Activated T-cell treated with anti-CD3 and anti-CD28 coated beads, Interleukin-2, amount 50 U/mL, for 1 hour (primary cell): Measurements from ENCODE around the gene TNRC6A.
"Not testable (repeated sequence)": the region's sequence is repeated elsewhere in the genome, so short reads cannot be mapped to it uniquely, and the experiment has no call there.

Experiments used
- DNase-seq: peaks from one replicate; pipeline ENCODE4 v3.0.0-alpha.2; 2020

Gene TNRC6A

GRCh38 chr16:24848065-24848464 is 118.6 kb downstream of the TNRC6A start:
- no peak for DNase-seq

- no peak for DNase-seq
These were observed 120.2 kb downstream of the TNRC6A start for GRCh38 chr16:24849641-24850040.

DNA sequence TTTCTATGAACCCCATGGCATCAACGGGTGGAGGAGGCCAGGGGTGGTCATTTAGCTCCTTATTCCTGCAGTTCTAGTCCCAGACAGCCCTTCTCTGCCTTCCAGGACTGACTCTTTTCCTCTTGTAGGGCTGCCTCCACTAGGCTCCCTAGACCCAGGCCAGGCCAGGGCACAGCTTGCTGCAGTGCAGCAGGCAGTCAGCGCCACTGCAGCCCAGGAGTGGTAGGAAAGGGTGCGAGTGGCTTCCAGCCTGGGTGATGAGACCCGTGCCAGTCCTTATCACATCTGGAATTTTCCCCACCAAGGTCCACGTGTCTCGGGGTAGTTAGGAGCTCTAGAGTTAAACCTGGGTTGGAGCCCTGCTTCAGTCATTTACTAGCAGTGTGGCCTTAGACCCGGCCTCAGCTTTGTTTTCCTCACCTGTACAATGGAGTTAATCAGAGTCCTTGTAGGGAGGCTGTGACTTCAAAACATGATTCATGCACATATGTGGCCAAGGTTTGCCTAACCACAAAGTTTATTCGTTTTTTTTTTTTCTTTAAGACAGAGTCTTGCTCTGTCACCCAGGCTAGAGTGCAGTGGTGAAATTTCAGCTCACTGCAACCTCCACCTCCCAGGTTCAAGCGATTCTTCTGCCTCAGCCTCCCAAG is 121.0 kb downstream of the TNRC6A start:
- no peak for DNase-seq

- DNase-seq = no peak
These were observed 122.2 kb downstream of the TNRC6A start for GRCh38 chr16:24851700-24852099.

GRCh38 chr16:24852281-24852721 is 122.8 kb downstream of the TNRC6A start:
- DNase-seq = no peak

DNA sequence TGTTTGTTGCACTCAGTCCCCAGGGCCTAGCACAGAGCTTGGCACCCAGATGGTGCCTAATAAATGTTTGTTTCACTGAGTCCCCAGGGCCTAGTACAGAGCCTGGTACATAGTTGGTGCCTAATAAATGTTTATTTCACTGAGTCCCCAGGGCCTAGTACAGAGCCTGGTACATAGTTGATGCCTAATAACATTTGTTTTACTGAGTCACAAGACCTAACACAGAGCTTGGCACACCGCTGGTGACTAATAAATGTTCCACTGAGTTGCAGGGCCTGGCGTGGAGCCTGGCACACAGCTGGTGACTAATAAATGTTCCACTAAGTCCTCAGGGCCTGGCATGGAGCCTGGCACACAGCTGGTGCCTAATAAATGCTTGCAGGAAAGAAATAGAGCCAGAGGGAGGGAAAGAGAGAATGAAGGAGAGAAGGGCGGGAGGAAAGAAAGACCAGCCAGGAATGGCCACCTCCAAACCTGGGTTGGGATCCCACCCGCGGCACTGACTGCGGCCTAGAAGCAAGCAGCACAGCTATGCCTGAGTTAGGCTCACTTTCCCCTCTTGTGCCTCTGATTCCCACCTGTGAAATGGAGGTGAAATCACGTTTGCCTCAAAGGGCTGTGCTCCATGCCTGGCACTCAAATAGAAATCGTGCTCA is 123.8 kb downstream of the TNRC6A start:
- DNase-seq = no peak

- DNase-seq = no peak
These were observed 124.4 kb downstream of the TNRC6A start for GRCh38 chr16:24853830-24854229.

- DNase-seq = no peak
These were observed 125.2 kb downstream of the TNRC6A start for GRCh38 chr16:24854607-24855171.

DNA sequence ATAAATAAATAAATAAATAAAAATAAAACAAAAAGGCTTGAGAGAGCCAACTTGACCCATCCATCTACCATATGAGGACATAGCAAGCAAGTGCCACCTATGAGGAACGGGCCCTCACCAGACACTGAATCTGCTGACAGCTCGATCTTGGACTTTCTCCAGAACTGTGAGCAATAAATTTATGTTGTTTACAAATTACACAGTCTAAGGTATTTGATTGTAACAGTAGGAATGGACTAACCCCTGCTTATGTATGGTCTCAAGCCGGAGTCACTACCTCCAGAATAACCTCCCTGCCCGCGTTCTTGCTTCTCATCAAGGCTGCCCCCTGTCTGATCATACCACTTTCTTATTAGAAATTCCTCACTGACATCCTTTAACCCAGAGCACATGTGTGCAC is 126.2 kb downstream of the TNRC6A start:
- DNase-seq = no peak

DNA sequence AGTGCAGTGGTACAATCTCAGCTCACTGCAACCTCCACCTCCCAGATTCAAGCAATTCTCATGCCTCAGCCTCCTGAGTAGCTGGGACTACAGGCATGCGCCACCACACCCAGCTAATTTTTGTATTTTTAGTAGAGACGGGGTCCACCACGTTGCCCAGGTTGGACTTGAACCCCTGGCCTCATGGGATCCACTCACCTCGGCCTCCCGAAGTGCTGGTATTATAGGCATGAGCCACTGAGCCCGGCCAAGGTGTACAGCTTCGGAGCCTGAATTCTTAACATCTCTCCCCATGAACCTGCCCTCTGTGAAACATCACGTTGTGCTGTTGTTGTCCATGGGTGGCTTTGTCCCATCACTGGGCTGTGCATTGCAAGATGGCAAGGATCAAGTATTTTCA is 127.4 kb downstream of the TNRC6A start:
- not testable (repeated sequence) for DNase-seq

GRCh38 chr16:24858219-24859041 is 129.0 kb downstream of the TNRC6A start:
- peak; percentile 47 for DNase-seq

- no peak for DNase-seq
These were observed 132.0 kb downstream of the TNRC6A start for GRCh38 chr16:24861461-24861860.

GRCh38 chr16:24863582-24864437 is 134.4 kb downstream of the TNRC6A start:
- no peak for DNase-seq

- no peak for DNase-seq
These were observed 139.6 kb downstream of the TNRC6A start for GRCh38 chr16:24869033-24869432.

- no peak for DNase-seq
These were observed 142.4 kb downstream of the TNRC6A start for GRCh38 chr16:24871891-24872290.

- no peak for DNase-seq
These were observed 143.6 kb downstream of the TNRC6A start for GRCh38 chr16:24873028-24873427.

- DNase-seq = no peak
These were observed 146.0 kb downstream of the TNRC6A start for GRCh38 chr16:24875466-24875865.
